Left colon (tissue), 2 donors: ENCODE data around the gene FAM43A. TPM values are rescaled to one million over a fixed set of nuclear protein-coding genes. Genes with fewer than 3 reads are reported as not detected.

Experiments used
- ATAC-seq: fragments of 200-7000 bp; cut with Tn5 transposase; one replicate; pipeline ENCODE4 v1.9.1; 2020; ENCODE audit warnings: mild to moderate bottlenecking, moderate library complexity
- DNase-seq, 2 donors: peaks; one replicate each; pipeline ENCODE4 v3.0.0-alpha.2; 2020
- intact Hi-C, 2 donors: fragments of 100-400 bp; cut with DNase I in 1 of 2; cut with micrococcal nuclease in 1 of 2; formaldehyde crosslinking; loops; one replicate each; pipeline versions ENCODE4 v1.11.2 to v1.14.0; 2022; cut with DNase I, micrococcal nuclease
- total RNA-seq, 2 donors: library from RNA; stranded (reverse); fragmentation: NEBNext Ultra II Directional; extraction: Animal tissue kit (Norgen Biotek cat#: 25700); gene quantifications; one replicate each; pipeline ENCODE4 v1.2.1, GENCODE V29; 2021
- donor health status: DM: no; HTN: no; CAD: no.
- donor health status: DM: yes; HTN: yes; CAD: no.

FAM43A gene
- total RNA-seq, 2 donors from 2014 or later = 29.1 to 73.4 TPM

DNA sequence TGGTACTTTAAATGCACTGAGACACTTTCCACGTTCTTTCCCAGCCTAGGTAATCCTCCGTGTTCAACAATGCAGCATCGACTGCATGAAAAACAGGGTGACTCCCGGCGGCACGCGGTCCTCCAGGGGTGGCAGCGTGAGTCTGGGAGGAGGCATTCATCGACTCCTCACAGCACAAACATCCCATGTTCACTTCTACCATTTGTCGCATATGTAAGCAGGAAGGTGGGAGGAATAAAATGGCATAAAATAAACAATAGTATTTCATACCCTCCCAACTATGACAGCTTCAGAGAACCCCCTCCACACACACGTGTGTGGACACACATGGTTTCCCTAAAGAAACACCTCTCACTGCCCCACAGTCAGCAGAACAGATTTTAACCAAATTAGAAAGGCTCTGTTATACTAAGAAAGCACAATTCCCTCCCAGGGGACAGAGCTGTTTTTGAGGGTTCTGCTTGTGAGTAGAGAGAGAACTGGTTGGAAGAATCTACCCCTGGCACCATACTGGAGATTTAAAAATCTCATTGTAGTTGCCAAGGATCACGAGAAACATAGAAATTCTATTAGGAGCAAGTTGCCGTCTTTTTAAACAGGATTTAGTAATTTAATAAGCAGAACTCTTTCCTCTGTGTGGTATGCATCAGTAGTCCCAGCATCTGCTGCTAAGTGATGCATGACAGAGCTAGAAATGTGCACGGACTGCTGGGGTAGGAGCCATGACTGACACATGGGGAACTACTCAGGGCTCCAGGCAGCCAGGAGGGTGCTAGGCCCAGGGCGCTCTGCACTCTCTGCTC is 6.0 kb downstream of the FAM43A start:
- DNase-seq (no peak), ATAC-seq (no peak)
- intact Hi-C loops = no loop called here

GRCh38 chr3:194696702-194697101 is 11.0 kb downstream of the FAM43A start:
- DNase-seq = no peak
- intact Hi-C loops = no loop called here
- no peak for ATAC-seq

- ATAC-seq (no peak), DNase-seq (no peak)
- intact Hi-C loops = no loop called here
Measured at GRCh38 chr3:194702545-194702944, 16.9 kb downstream of the FAM43A start.

GRCh38 chr3:194705227-194705626 is 19.5 kb downstream of the FAM43A start:
- no peak for DNase-seq
- intact Hi-C loops = no loop called here
- ATAC-seq = no peak

DNA sequence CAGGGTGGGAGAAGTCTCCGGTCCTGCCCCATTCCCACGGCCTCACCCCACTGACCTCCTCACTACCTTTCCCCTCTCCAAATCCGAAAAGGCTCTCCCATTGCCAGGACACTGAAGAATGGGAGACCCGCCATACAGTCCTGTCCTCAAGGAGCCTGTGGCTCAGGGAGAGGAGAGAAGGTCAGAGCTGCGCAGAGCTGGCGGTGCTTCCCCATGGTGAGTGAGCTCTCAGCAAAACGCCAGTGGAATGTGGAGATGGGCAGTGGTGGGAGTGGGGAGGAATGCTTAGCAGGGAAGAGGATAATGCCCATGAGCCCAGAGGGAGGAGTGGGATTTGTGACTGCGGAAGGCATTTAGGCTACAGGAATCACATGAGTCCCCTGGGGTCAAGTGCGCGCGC is 20.1 kb downstream of the FAM43A start:
- DNase-seq (no peak), ATAC-seq (no peak)
- intact Hi-C loops = no loop called here

GRCh38 chr3:194707147-194707540 is 21.5 kb downstream of the FAM43A start:
- DNase-seq (no peak), ATAC-seq (no peak)
- intact Hi-C loops = no loop called here

- intact Hi-C loops = no loop called here
- DNase-seq (no peak), ATAC-seq (no peak)
Measured at GRCh38 chr3:194711286-194711685, 25.6 kb downstream of the FAM43A start.

DNA sequence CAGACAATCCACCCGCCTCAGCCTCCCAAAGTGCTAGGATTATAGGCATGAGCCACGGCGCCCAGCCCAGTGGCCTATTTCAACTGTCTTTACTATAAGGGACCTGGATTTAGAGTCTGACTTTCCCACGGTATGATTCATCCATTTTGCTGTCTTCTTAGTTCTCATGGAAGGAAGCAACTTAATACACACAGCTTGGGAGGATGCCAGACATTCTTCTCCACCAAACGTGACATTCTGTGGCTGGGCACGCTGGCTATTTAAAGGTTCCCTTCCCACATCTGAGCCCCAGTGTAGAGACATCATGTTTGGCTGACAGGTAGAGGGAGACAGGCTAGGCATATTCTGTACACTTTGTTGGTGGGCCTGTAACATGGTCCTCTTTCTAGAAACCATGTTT is 26.2 kb downstream of the FAM43A start:
- DNase-seq (no peak), ATAC-seq (no peak)
- intact Hi-C loops = no loop called here

DNA sequence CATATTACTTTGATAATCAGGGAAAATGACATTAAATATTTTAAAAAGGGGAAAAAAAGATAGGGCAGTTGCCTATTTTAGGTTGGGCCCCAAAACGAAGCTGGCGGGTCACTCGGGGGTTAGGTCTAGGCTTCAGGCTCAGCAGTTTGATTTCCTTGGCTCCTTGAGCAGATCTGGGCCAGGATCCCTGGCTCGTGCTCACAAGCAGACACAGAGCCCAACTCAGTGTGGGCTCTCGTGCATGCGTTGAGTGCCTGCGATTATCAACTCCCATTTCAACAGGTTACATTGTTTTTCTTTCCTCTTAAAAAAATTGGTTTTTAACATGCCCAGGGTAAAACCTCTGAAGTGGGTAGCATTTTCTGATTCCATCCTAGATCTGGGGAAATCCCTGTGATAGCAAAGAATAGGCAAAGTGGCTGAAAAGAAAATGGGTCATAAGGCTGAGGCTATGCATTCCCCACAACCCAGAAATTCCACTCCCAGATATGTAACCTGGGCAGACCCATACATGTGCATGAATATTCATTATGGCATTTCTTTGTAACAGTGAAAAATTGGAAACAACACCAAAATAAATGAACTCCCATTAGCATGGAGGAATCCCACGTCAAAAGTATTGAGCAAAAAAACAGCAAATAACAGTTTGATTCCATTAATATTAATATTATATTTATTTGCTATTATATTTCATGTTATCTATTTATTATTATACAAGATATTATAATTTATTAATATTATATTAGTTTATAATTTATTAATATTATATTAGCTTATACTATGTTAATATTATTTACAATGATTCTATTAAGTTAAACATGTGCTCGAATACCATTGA is 27.8 kb downstream of the FAM43A start:
- DNase-seq (no peak), ATAC-seq (no peak)
- intact Hi-C loops = no loop called here

- intact Hi-C loops = no loop called here
Measured at GRCh38 chr3:194714137-194714455, 28.4 kb downstream of the FAM43A start.

GRCh38 chr3:194714564-194714963 is 28.9 kb downstream of the FAM43A start:
- intact Hi-C loops = no loop called here
- ATAC-seq (no peak), DNase-seq (no peak)

More at GRCh38 chr3:194714137-194714455, 28.4 kb downstream of the FAM43A start:
- ATAC-seq (no peak), DNase-seq (no peak)

DNA sequence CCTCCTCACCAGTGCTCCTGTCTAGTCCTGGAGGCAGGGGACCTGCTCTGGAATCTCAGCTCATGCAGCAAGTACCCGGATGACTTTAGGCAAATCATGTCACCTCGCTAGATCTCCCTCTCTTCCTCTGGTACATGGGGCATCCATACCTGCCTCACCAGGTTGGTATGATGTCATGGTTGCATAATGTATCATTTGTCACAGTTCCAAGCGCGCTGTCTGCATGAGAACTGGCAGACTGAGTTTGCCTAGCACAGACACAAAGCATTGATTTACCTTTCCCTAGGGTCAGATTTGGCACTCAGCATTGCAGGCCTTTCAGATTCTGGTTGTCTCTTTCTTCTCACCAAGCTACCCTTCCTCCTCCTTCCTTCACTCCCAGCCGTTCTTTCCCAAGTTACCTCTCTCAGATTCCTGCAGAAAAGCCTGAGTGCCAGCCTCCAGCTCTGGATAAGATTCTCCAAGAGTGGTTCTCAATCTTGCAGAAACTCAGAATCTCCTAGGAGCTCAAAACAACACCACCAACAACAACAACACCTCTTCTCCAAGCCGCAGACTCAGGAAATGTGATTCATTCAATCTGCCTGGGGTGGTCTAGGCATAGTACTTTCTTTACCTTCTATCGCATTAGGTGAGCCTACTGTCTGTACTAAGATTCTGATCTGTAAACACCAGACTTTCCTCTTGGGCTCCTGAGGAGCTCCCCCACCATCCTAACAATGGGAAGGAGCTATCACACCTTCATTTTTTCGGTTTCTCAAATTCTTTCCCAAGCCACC is 29.5 kb downstream of the FAM43A start:
- no peak for DNase-seq
- intact Hi-C loops = no loop called here
- ATAC-seq = no peak

DNA sequence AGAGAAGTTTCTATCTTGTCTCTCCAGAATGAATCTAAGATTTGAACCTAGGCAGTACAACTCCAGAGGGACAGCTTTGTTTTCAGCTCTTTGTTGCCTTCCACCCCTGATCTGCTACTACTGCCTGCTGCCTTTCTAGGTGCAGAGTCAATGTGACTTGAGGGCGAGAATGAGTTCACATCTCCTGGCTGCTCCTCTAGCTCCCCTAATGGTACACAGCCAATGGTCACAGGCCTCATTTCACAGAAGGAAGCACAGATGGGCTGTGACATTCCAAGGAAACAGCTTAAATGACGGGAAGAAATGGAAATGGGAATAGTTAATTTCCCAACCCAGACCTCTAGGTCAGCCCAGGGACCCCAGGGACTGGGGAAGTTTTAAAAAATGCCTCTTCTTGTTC is 32.4 kb downstream of the FAM43A start:
- no peak for DNase-seq
- no peak for ATAC-seq
- intact Hi-C loops = no loop called here

GRCh38 chr3:194720048-194720447 is 34.4 kb downstream of the FAM43A start:
- intact Hi-C loops = no loop called here
- DNase-seq = no peak
- ATAC-seq = no peak

- DNase-seq (no peak), ATAC-seq (peak; percentile 12)
- intact Hi-C loops = no loop called here
Measured at GRCh38 chr3:194723846-194724618, 38.3 kb downstream of the FAM43A start.

DNA sequence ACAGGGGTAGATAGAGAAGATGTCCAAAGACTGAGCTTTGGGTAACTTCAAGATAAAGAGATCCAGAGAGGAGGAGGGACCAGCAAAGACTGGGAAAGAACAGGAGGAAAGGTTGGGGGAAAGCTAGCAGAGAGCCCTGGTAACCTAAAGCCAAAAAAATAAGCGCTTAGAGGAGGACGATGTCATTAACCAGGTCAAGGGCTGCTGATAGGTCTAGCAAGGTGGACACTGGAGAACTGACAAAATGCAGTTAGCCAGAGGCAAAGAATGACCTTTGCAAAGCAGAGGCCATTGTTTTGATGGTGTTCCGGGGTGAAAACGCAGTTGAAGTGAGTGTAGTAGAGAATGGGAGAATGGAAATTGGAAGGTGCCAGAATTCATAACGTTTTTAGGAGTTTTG is 39.7 kb downstream of the FAM43A start:
- DNase-seq (no peak), ATAC-seq (no peak)
- intact Hi-C loops = no loop called here

- intact Hi-C loops = no loop called here
Measured at GRCh38 chr3:194727435-194728128, 41.9 kb downstream of the FAM43A start.

GRCh38 chr3:194728986-194729385 is 43.3 kb downstream of the FAM43A start:
- intact Hi-C loops = no loop called here
- ATAC-seq (no peak), DNase-seq (no peak)

More at GRCh38 chr3:194727435-194728128, 41.9 kb downstream of the FAM43A start:
- DNase-seq (no peak), ATAC-seq (no peak)
